Heart left ventricle (tissue), 16 donors: ENCODE results near the gene CSPG4. TPM values are rescaled to one million over a fixed set of nuclear protein-coding genes. Genes with fewer than 3 reads are reported as not detected.
A peak's percentile ranks its signal among the peaks of the same experiment; 100 is the strongest.

Source experiments
- ATAC-seq, 4 donors: fragments of 200-7000 bp; cut with Tn5 transposase; one replicate each; pipeline ENCODE4 v1.9.1; 2020 to 2022; ENCODE audit warnings: moderate library complexity in 4 of 4, mild to moderate bottlenecking in 3 of 4, moderate number of reproducible peaks in 1 of 4
- DNase-seq, 5 donors: peaks; one replicate each; pipeline ENCODE4 v3.0.0-alpha.2; 2020
- H3K27ac ChIP-seq, 12 donors: fragments of 200-600 bp; sonication (generic) in 4 of 12; one replicate each; pipeline versions ENCODE4 v1.5.0 to v1.8.0; 2016 to 2022; ENCODE audit warnings: mild to moderate bottlenecking in 2 of 12
- H3K27me3 ChIP-seq, 9 donors: fragments of 200-600 bp; sonication (generic) in 2 of 9; one replicate each; pipeline versions ENCODE4 v1.5.1 to v1.8.0; 2016 to 2022; ENCODE audit warnings: mild to moderate bottlenecking in 3 of 9
- H3K36me3 ChIP-seq, 9 donors: fragments of 200-600 bp; sonication (generic) in 2 of 9; one replicate each; pipeline versions ENCODE4 v1.5.0 to v1.8.0; 2018 to 2022; ENCODE audit warnings: mild to moderate bottlenecking in 2 of 9
- H3K4me1 ChIP-seq, 12 donors: fragments of 200-600 bp; sonication (generic) in 4 of 12; one replicate each; pipeline versions ENCODE4 v1.5.0 to v1.8.0; 2016 to 2022; ENCODE audit warnings: mild to moderate bottlenecking in 3 of 12
- H3K4me3 ChIP-seq, 12 donors: fragments of 200-600 bp; sonication (generic) in 4 of 12; one replicate each; pipeline versions ENCODE4 v1.5.0 to v1.8.0; 2017 to 2022; ENCODE audit warnings: mild to moderate bottlenecking in 9 of 12, moderate library complexity in 4 of 12
- H3K9me3 ChIP-seq, 12 donors: fragments of 200-600 bp; sonication (generic) in 4 of 12; one replicate each; pipeline versions ENCODE4 v1.5.0 to v1.8.0; 2016 to 2022; ENCODE audit warnings: mild to moderate bottlenecking in 1 of 12
- POLR2A ChIP-seq, 2 donors: fragments of 450-650 bp; IDR thresholded peaks; one replicate each; pipeline ENCODE4 v1.6.1; 2017; ENCODE audit warnings: antibody characterized with exemption in 2 of 2, mild to moderate bottlenecking in 2 of 2, moderate library complexity in 2 of 2
- WGBS, 4 donors: extraction: QIAGEN DNeasy Blood & Tissue Kit in 2 of 4; methylation state at CpG; one replicate each; pipeline versions ENCODE4 v1.1.5 to v1.1.7; 2013 to 2018; 5-methylcytosine and 5-hydroxymethylcytosine counted together
- intact Hi-C, 10 donors: fragments of 100-400 bp; cut with DNase I; formaldehyde crosslinking; loops; one replicate each; pipeline versions ENCODE4 v1.11.1 to v1.14.2; 2022
- polyA plus RNA-seq, 2 donors: library from polyadenylated mRNA; stranded (reverse); fragments of 200-250 nt; gene quantifications; one replicate each; pipeline ENCODE4 v1.2.3, GENCODE V29; 2013
- total RNA-seq, 9 donors: library from RNA; depleted of rRNA in 2 of 9; stranded (reverse); fragments of >200 nt in 2 of 9; fragmentation: NEBNext Ultra II Directional in 3 of 9; extraction: Animal tissue kit (Norgen Biotek cat#: 25700) in 3 of 9; gene quantifications; one replicate each; pipeline versions ENCODE4 v1.1.0 to v1.2.4, GENCODE V29; 2016 to 2023
- TF ChIP-seq, protein P1 (sequence below), 12 donors: fragments of 200-600 bp; sonication (generic) in 4 of 12; IDR thresholded peaks; one replicate each; pipeline versions ENCODE4 v1.5.0 to v1.8.0; 2018 to 2022; ENCODE audit warnings: antibody characterized with exemption in 12 of 12, mild to moderate bottlenecking in 5 of 12
- donor health status: ischemic (EF 13 %, LVEDD 7.1; RV severe dilation, severe dysfunction).
- donor health status: healthy with polysubstance abuse.
- donor health status: DM: no; HTN: yes; CAD: no.
- donor health status: DM: no; HTN: no; CAD: no.
- donor health status: ischemic (EF 25% LVEDD 6.9; RV normal size, moderate dysfunction).
- donor health status: ischemic (EF 25% LVEDD 5.7; RV mildly dilated, moderate dysfunction).
- donor health status: healthy.
- donor health status: DM: yes; HTN: yes; CAD: no.
- donor health status: ischemic (EF 35%, LVEDD 5.7; RV mildly dilated, moderate dysfunction).
- donor health status: nonischemic (EF 11% LVEDD 7.7; RV severe dilation, severe dysfunction).
- donor health status: DM: yes; HTN: yes; CAD: no.
- donor health status: PGD.
- donor health status: ischemic (EF 29% LVEDD 5.4; RV normal size, mild dysfunction).
- donor health status: nonischemic (EF 23%, LVEDD 6.1; RV moderate dilation, normal function).

CSPG4 gene
- total and polyA plus RNA-seq, 11 donors: 8.5 to 46.9 (median 13.9) TPM

DNA sequence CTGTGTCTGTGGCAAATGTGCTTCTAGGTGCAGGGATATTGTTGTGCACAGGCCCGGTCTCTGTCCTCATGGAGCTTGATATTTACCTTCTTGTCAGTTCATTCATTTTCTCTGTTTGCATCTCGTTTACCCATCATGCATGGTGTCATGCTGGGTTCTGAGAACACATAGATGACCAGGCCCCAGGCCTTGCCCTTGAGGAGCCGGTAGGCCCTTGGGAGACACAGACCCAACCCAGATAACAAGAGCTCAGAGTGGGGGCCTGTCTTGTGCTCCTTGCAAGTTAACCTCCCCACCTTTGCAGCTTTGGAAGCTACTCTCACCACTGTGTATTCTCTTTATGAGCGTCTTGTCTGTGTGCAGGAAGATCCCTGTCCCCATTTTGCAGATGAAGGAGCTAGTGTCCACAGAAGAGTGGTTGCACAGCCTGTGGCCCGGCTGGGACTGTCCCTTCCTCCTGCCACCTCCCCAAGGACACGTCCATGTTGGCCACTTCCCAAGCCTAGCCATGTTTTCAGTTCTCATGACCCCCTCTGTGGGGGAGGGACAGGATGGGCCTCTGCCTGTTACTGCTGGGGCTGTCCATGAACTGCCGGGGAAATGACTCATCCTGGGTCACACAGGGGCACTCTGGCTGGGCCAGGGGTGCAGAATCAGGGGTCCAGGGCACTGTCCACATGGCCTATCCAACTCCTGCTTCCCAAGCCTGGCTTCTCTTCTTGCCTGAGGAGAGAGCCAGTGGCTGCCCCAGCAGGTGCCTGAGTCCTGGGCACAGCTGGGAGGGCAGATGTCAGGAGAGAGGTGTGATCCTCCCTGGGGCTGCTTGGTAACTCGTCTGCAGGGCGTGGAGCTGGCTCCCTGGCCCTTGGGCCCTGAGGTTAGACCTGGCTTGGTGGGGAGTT, 61.5 kb downstream of the CSPG4 start:
- WGBS, 4 donors: 19 to 43% (median 32%) methylated on average over 8 to 9 of the region's 9 CpGs
- Histone ChIP-seq H3K27ac (peak overlapping the region in 11 of 12 donors; percentile 57 to 78 (median 68)), H3K4me3 (peak overlapping the region in 10 of 12 donors; percentile 21 to 97 (median 77)), H3K9me3 (no peaks in the 10 kb centered on the region), H3K27me3 (no peaks in the 10 kb centered on the region), H3K36me3 (peaks cover 0 to 34% (median 4%) of the 10 kb centered on the region in 9 donors), H3K4me1 (peaks cover 8 to 80% (median 64%) of the 10 kb centered on the region in 12 donors)
- DNase-seq: peak; percentile 78 to 88 (median 86)
- TF ChIP-seq, protein P1, sequence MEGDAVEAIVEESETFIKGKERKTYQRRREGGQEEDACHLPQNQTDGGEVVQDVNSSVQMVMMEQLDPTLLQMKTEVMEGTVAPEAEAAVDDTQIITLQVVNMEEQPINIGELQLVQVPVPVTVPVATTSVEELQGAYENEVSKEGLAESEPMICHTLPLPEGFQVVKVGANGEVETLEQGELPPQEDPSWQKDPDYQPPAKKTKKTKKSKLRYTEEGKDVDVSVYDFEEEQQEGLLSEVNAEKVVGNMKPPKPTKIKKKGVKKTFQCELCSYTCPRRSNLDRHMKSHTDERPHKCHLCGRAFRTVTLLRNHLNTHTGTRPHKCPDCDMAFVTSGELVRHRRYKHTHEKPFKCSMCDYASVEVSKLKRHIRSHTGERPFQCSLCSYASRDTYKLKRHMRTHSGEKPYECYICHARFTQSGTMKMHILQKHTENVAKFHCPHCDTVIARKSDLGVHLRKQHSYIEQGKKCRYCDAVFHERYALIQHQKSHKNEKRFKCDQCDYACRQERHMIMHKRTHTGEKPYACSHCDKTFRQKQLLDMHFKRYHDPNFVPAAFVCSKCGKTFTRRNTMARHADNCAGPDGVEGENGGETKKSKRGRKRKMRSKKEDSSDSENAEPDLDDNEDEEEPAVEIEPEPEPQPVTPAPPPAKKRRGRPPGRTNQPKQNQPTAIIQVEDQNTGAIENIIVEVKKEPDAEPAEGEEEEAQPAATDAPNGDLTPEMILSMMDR (IDR thresholded peaks at IDR 0.05): no peak
- TF ChIP-seq POLR2A (IDR thresholded peaks at IDR 0.05): no peak
- intact Hi-C loops: no loop called here
- ATAC-seq: peak; percentile 21 to 59 (median 28)

DNA sequence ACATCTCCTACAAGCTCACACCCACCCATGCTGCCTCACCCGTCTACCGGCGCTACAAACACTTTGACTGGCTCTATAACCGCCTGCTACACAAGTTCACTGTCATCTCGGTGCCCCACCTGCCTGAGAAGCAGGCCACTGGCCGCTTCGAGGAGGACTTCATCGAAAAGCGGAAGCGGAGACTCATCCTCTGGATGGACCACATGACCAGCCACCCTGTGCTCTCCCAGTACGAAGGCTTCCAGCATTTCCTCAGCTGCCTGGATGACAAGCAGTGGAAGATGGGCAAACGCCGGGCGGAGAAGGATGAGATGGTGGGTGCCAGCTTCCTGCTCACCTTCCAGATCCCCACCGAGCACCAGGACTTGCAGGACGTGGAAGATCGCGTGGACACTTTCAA, 62.8 kb downstream of the CSPG4 start:
- no peak for ATAC-seq
- Histone ChIP-seq H3K36me3 (peaks cover 0 to 25% (median 0%) of the 10 kb centered on the region in 9 donors), H3K9me3 (no peaks in the 10 kb centered on the region), H3K27ac (peak overlapping the region in 8 of 12 donors; percentile 8 to 98 (median 65)), H3K4me1 (peaks cover 8 to 80% (median 66%) of the 10 kb centered on the region in 12 donors), H3K27me3 (no peaks in the 10 kb centered on the region), H3K4me3 (peak overlapping the region in 10 of 12 donors; percentile 3 to 97 (median 83))
- no peak for DNase-seq
- intact Hi-C loops: loop anchor here in 4 of 10 donors (5.0 to 10.0 kb wide), 3 partner anchors 32 to 285 kb away; partner anchors contain the start of genes SIN3A (in 2 of the 4) and MAN2C1 (in 1 of the 4)
- TF ChIP-seq POLR2A (IDR thresholded peaks at IDR 0.05): no peak
- TF ChIP-seq, protein P1 (IDR thresholded peaks at IDR 0.05): no peak
- 84 to 95% (median 90%) methylated on average over 18 of the region's 18 CpGs for WGBS, 4 donors

DNA sequence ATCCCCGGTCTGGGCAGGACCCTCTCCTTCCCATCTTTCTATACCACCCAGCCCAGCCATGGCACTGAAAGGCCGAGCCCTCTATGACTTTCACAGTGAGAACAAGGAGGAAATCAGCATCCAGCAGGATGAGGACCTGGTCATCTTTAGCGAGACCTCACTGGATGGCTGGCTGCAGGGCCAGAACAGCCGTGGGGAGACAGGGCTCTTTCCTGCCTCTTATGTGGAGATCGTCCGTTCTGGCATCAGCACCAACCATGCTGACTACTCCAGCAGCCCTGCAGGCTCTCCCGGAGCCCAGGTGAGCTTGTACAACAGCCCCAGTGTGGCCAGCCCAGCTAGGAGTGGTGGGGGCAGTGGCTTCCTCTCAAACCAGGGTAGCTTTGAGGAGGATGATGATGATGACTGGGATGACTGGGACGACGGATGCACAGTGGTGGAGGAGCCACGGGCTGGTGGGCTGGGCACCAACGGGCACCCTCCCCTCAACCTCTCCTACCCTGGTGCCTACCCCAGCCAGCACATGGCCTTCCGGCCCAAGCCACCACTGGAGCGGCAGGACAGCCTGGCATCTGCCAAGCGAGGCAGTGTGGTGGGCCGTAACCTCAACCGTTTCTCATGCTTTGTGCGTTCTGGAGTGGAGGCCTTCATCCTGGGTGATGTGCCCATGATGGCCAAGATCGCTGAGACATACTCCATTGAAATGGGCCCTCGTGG, 63.4 kb downstream of the CSPG4 start:
- intact Hi-C loops: loop anchor here in 4 of 10 donors (5.0 to 10.0 kb wide), 3 partner anchors 33 to 284 kb away; partner anchors contain the start of genes SIN3A (in 2 of the 4) and MAN2C1 (in 1 of the 4)

More for the DNA sequence above, 63.4 kb downstream of the CSPG4 start:
- Histone ChIP-seq H3K4me3 (peak overlapping the region in 11 of 12 donors; percentile 63 to 97 (median 84)), H3K9me3 (no peaks in the 10 kb centered on the region), H3K27ac (peak overlapping the region in 11 of 12 donors; percentile 83 to 99 (median 96)), H3K36me3 (peaks cover 0 to 18% (median 0%) of the 10 kb centered on the region in 9 donors), H3K27me3 (no peaks in the 10 kb centered on the region), H3K4me1 (peaks cover 8 to 74% (median 63%) of the 10 kb centered on the region in 12 donors)
- no peak for TF ChIP-seq POLR2A (IDR thresholded peaks at IDR 0.05)
- TF ChIP-seq, protein P1 (IDR thresholded peaks at IDR 0.05): no peak
- no peak for DNase-seq
- no peak for ATAC-seq
- WGBS, 4 donors: 65 to 81% (median 72%) methylated on average over 18 to 19 of the region's 19 CpGs
